Measurements from ENCODE around the gene RCAN1.
A peak's percentile ranks its signal among the peaks of the same experiment; 100 is the strongest.

The RCAN1 gene

DNA sequence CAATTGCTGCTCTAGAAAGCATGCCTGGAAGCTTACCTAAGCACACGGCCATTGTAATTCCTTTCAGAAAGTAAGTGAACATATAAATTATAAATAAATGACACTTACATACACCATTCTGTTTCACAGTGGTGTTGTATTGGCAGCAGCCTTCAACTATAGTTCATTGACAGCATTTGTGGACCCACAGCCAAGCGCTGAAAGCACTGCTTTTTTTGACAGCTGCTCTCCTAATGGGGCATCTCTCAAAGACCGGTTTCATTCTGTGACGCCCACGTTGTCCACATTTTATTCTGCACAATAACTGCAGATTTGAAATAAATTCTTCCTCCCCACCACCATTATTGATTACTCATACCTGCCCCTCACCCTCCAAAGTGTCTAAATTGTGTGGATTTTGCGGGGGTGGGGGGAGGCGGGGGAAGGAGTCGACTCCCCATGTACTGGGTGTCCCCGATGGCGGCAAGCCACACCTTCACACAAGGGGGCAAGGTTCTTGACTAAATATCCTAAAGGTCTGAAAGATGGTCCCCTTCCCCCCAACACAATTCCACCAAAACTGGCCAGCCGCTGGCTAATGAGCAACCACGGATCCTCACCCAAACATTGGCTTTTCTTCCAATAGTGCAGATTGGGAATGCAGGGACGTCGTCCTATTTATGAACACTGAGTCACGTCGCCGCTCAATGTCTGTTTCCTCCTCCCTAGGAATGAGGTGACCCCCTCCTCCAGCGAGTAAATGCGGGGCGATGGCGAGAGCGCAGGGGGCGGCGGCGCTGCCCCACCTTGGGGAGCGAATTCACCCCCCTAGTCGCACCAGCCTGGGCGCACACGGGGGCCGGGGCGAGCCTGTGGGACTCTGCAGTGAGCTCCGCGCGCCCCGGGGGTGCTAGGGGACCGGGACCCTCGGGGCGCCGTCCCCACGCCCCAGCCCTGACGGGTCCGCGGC, 960 bp downstream of the RCAN1 start:
- DNase-seq: no peak
- TF ChIP-seq, protein P1, sequence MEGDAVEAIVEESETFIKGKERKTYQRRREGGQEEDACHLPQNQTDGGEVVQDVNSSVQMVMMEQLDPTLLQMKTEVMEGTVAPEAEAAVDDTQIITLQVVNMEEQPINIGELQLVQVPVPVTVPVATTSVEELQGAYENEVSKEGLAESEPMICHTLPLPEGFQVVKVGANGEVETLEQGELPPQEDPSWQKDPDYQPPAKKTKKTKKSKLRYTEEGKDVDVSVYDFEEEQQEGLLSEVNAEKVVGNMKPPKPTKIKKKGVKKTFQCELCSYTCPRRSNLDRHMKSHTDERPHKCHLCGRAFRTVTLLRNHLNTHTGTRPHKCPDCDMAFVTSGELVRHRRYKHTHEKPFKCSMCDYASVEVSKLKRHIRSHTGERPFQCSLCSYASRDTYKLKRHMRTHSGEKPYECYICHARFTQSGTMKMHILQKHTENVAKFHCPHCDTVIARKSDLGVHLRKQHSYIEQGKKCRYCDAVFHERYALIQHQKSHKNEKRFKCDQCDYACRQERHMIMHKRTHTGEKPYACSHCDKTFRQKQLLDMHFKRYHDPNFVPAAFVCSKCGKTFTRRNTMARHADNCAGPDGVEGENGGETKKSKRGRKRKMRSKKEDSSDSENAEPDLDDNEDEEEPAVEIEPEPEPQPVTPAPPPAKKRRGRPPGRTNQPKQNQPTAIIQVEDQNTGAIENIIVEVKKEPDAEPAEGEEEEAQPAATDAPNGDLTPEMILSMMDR (IDR thresholded peaks at IDR 0.05; ENCODE audit: low read depth, low read length): no peak
- H3K4me3 ChIP-seq (ENCODE audit: low read depth, low read length): peak overlapping the region; percentile 49
- H3K27me3 ChIP-seq (ENCODE audit: insufficient read depth, low read depth, severe bottlenecking): no peaks in the 10 kb centered on the region
- H3K9me3 ChIP-seq (ENCODE audit: severe bottlenecking): no peaks in the 10 kb centered on the region
- H3K36me3 ChIP-seq: no peaks in the 10 kb centered on the region
- no peak overlapping the region for H3K27ac ChIP-seq

DNA sequence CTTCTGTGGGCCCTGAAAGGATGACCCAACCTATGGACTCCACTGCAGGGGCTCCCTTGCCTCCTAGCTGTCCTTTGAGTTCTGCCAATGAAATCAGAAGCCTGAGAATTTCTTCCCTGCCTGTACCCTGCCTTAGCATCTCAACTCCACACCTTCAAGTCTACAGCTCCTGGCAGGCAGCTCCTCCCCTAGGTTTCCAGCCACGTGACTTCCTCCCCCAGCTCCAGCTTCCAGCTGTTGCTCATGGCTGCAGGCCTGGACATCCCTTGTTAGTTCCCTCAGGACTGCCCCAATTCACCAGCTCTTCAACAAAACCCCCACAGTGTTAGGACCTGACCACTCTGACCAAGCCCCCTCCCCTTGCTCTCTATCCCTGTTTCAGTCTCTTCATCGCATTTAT, 2.4 kb downstream of the RCAN1 start:
- Histone ChIP-seq H3K27me3 (ENCODE audit: insufficient read depth, low read depth, severe bottlenecking) (no peaks in the 10 kb centered on the region), H3K9me3 (ENCODE audit: severe bottlenecking) (peaks cover 3% of the 10 kb centered on the region), H3K27ac (no peak overlapping the region), H3K36me3 (no peaks in the 10 kb centered on the region), H3K4me3 (ENCODE audit: low read depth, low read length) (no peak overlapping the region)
- TF ChIP-seq, protein P1 (IDR thresholded peaks at IDR 0.05; ENCODE audit: low read depth, low read length): no peak
- DNase-seq: no peak

DNA sequence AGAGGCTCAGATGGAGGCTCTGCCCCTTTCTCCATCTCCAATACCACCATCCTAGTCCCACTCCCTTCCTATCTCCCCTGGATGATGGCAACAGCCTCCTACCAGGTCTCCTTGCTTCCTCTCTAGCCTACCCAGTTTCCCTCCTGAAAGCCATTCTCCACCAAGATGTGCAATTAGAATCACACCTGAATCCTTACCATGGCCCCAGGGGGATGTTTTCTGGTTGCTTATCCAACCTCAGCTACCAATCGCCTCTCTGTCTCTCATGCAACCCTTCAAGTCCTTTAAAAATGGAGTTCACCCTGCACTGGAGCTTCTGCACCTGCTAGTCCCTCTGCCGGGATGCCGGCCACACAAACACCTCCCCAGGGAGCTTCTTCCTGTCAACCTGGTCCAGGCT, 2.9 kb downstream of the RCAN1 start:
- TF ChIP-seq, protein P1 (IDR thresholded peaks at IDR 0.05; ENCODE audit: low read depth, low read length): no peak
- H3K27ac ChIP-seq: no peak overlapping the region
- no peak overlapping the region for H3K4me3 ChIP-seq (ENCODE audit: low read depth, low read length)

DNA sequence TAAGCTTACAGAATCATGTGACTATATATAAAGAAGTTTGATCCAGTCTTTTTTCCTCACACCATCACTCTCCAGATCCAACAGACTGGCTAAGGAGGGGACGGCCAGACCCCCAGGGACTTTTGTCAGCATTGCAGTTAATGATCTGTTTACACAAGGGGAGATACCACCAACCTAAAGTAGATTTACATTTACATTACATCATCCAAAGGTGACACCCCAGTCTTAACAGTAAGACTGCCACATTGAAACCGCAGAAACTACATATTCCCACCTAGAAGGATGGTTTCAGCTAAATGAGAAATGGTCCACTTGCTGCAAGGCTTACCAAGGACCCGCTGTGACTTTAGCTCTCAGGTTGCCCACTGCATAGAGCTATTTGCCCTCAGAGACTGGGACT, 3.4 kb downstream of the RCAN1 start:
- Histone ChIP-seq H3K9me3 (ENCODE audit: severe bottlenecking) (peaks cover 3% of the 10 kb centered on the region), H3K4me3 (ENCODE audit: low read depth, low read length) (no peak overlapping the region)
- TF ChIP-seq, protein P1 (IDR thresholded peaks at IDR 0.05; ENCODE audit: low read depth, low read length): no peak

More for the DNA sequence above, 2.9 kb downstream of the RCAN1 start:
- no peaks in the 10 kb centered on the region for H3K36me3 ChIP-seq
- DNase-seq: no peak
- no peaks in the 10 kb centered on the region for H3K27me3 ChIP-seq (ENCODE audit: insufficient read depth, low read depth, severe bottlenecking)
- H3K9me3 ChIP-seq (ENCODE audit: severe bottlenecking): peaks cover 3% of the 10 kb centered on the region

DNA sequence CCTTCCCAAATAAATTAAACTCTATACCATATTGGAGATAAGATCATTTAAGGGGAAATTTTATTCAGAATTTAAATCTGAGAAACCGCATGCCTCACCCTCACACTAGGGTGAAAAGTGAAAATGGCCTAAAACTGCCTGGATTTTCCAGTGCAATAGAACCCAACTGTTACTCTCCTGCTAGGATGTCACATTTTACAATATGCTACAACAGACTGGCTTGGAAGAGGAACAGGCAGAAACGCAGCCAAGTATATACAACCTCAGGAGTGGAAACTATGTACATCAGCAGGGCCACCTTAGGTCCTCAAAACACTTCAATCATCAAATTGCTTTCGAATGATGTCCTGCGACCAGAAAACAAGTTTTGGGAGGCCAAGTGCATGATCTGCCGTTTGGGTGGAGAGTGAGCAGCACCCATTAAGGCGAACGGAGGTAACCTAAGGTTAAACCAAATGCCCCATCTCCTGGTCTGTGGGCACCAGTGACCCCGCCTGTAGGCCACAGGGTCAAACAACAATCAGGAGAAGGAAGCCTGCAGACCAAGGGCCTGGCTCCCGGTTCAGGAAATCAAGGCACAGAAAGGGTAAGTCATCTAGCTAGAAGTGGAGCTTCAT, 4.9 kb downstream of the RCAN1 start:
- DNase-seq: no peak
- TF ChIP-seq, protein P1 (IDR thresholded peaks at IDR 0.05; ENCODE audit: low read depth, low read length): no peak
- Histone ChIP-seq H3K4me3 (ENCODE audit: low read depth, low read length) (no peak overlapping the region), H3K27me3 (ENCODE audit: insufficient read depth, low read depth, severe bottlenecking) (no peaks in the 10 kb centered on the region), H3K27ac (no peak overlapping the region), H3K36me3 (no peaks in the 10 kb centered on the region), H3K9me3 (ENCODE audit: severe bottlenecking) (peaks cover 3% of the 10 kb centered on the region)

More for the DNA sequence above, 3.4 kb downstream of the RCAN1 start:
- Histone ChIP-seq H3K27ac (no peak overlapping the region), H3K27me3 (ENCODE audit: insufficient read depth, low read depth, severe bottlenecking) (no peaks in the 10 kb centered on the region), H3K36me3 (no peaks in the 10 kb centered on the region)
- no peak for DNase-seq
